CD14-positive monocyte (primary cell): ENCODE results near the gene PGM5. TPM values are rescaled to one million over a fixed set of nuclear protein-coding genes. Genes with fewer than 3 reads are reported as not detected.

ENCODE experiments used
- DNase-seq, 3 donors: peaks; one replicate each; pipeline ENCODE4 v3.0.0-alpha.2; 2011 to 2022
- H2AFZ ChIP-seq: 2 replicates; pipeline ENCODE4 v1.6.0; 2012; ENCODE audit warnings: mild to moderate bottlenecking, low read depth, low read length, inconsistent platforms; ENCODE audit not compliant: insufficient read depth, poor library complexity, severe bottlenecking
- H3K27ac ChIP-seq, 2 donors: 1 replicate in 1 of 2; 2 replicates in 1 of 2; pipeline ENCODE4 v1.5.1; 2012 to 2013; ENCODE audit warnings: low read length in 2 of 2, control low read depth in 1 of 2, inconsistent platforms in 1 of 2, low read depth in 1 of 2, mild to moderate bottlenecking in 1 of 2
- H3K27me3 ChIP-seq, 2 donors: one replicate each; pipeline versions ENCODE4 v1.6.0 to v1.6.1; 2011 to 2013; ENCODE audit warnings: low read length in 2 of 2; ENCODE audit not compliant: control insufficient read depth in 2 of 2, insufficient read depth in 2 of 2
- H3K36me3 ChIP-seq, 2 donors: replicated peaks in 1 of 2; 1 replicate in 1 of 2; 2 replicates in 1 of 2; pipeline versions ENCODE4 v1.5.1 to v1.6.1; 2012 to 2013; ENCODE audit warnings: low read length in 2 of 2, control low read depth in 1 of 2, inconsistent platforms in 1 of 2, mild to moderate bottlenecking in 1 of 2; ENCODE audit not compliant: insufficient read depth in 2 of 2, control insufficient read depth in 1 of 2
- H3K4me1 ChIP-seq, 2 donors: 1 replicate in 1 of 2; 2 replicates in 1 of 2; pipeline versions ENCODE4 v1.5.1 to v1.6.1; 2012 to 2013; ENCODE audit warnings: low read length in 2 of 2, control low read depth in 1 of 2, inconsistent platforms in 1 of 2, mild to moderate bottlenecking in 1 of 2, moderate library complexity in 1 of 2; ENCODE audit not compliant: insufficient read depth in 2 of 2, control insufficient read depth in 1 of 2
- H3K4me2 ChIP-seq: replicated peaks from 2 replicates; pipeline ENCODE3; 2012; ENCODE audit warnings: low read length, moderate library complexity, mild to moderate bottlenecking; ENCODE audit not compliant: poor library complexity, severe bottlenecking; ENCODE audit errors: extremely low read depth
- H3K4me3 ChIP-seq, 3 experiments: fragments of 200-600 bp in 1 of 3; sonication (generic) in 1 of 3; replicated peaks in 1 of 3; 1 replicate in 2 of 3; 2 replicates in 1 of 3; pipeline ENCODE4 v1.5.1; 2011 to 2013; ENCODE audit warnings: low read length in 3 of 3, mild to moderate bottlenecking in 3 of 3, control low read depth in 2 of 3, low read depth in 2 of 3, inconsistent platforms in 1 of 3, moderate library complexity in 1 of 3
- H3K79me2 ChIP-seq: 2 replicates; pipeline ENCODE4 v1.6.0; 2012; ENCODE audit warnings: mild to moderate bottlenecking, control low read depth, inconsistent platforms, low read length, moderate library complexity; ENCODE audit not compliant: insufficient read depth
- H3K9ac ChIP-seq: 2 replicates; pipeline ENCODE4 v1.6.0; 2017; ENCODE audit warnings: low read length, mild to moderate bottlenecking; ENCODE audit not compliant: insufficient read depth, poor library complexity, severe bottlenecking
- H3K9me3 ChIP-seq, 2 donors: replicated peaks in 1 of 2; 1 replicate in 1 of 2; 2 replicates in 1 of 2; pipeline versions ENCODE4 v1.5.1 to v1.6.1; 2012 to 2013; ENCODE audit warnings: low read length in 2 of 2, control low read depth in 1 of 2; ENCODE audit not compliant: control insufficient read depth in 1 of 2, insufficient read depth in 1 of 2
- H4K20me1 ChIP-seq: 2 replicates; pipeline ENCODE4 v1.6.0; 2012; ENCODE audit warnings: mild to moderate bottlenecking, low read length, control low read depth, moderate library complexity; ENCODE audit not compliant: insufficient read depth
- H3K27ac Mint-ChIP-seq, 7 donors: one replicate each; pipeline ENCODE4 v1.8.0; 2020; ENCODE audit warnings: mild to moderate bottlenecking in 7 of 7, mixed read lengths in 7 of 7, moderate library complexity in 6 of 7, inconsistent platforms in 2 of 7
- H3K27me3 Mint-ChIP-seq, 3 donors: one replicate each; pipeline ENCODE4 v1.8.0; 2021 to 2022; ENCODE audit warnings: low read depth in 3 of 3, mild to moderate bottlenecking in 3 of 3, mixed read lengths in 3 of 3, moderate library complexity in 3 of 3, inconsistent platforms in 1 of 3
- H3K36me3 Mint-ChIP-seq, 2 donors: one replicate each; pipeline ENCODE4 v1.8.0; 2020; ENCODE audit warnings: mixed read lengths in 2 of 2, inconsistent platforms in 1 of 2, mild to moderate bottlenecking in 1 of 2
- H3K4me1 Mint-ChIP-seq: one replicate; pipeline ENCODE4 v1.8.0; 2020; ENCODE audit warnings: mild to moderate bottlenecking, mixed read lengths
- H3K4me3 Mint-ChIP-seq, 2 donors: one replicate each; pipeline ENCODE4 v1.8.0; 2020; ENCODE audit warnings: mild to moderate bottlenecking in 2 of 2, mixed read lengths in 2 of 2, moderate library complexity in 1 of 2
- H3K9me3 Mint-ChIP-seq, 7 donors: one replicate each; pipeline ENCODE4 v1.8.0; 2020 to 2022; ENCODE audit warnings: mixed read lengths in 7 of 7, mild to moderate bottlenecking in 6 of 7, moderate library complexity in 6 of 7, inconsistent platforms in 2 of 7
- WGBS: methylation state at CpG from one replicate; pipeline ENCODE4 v1.1.5; 2013; ENCODE audit warnings: missing lambda C conversion rate; ENCODE audit not compliant: insufficient coverage; 5-methylcytosine and 5-hydroxymethylcytosine counted together
- intact Hi-C, 2 donors: fragments of 100-400 bp; cut with micrococcal nuclease; formaldehyde crosslinking; loops; one replicate each; pipeline versions ENCODE4 v1.15.0 to v1.15.1; 2023
- polyA plus RNA-seq, 3 donors: library from polyadenylated mRNA; depleted of rRNA in 1 of 3; unstranded in 2 of 3; stranded (reverse) in 1 of 3; fragments of 300-500 nt in 2 of 3; fragments of >200 nt in 1 of 3; fragmentation: Illumina TruSeq in 2 of 3; gene quantifications; 1 replicate in 2 of 3; 2 replicates in 1 of 3; pipeline ENCODE4 v1.2.3, GENCODE V29; 2012 to 2021
- TF ChIP-seq, protein P1 (sequence below): fragments of 200-600 bp; IDR thresholded peaks from one replicate; pipeline ENCODE4 v1.8.0; 2022; ENCODE audit warnings: antibody characterized with exemption, mild to moderate bottlenecking

Gene PGM5
- polyA plus RNA-seq, 3 donors: 0.35 to 1.2 (median 1.1) TPM

DNA sequence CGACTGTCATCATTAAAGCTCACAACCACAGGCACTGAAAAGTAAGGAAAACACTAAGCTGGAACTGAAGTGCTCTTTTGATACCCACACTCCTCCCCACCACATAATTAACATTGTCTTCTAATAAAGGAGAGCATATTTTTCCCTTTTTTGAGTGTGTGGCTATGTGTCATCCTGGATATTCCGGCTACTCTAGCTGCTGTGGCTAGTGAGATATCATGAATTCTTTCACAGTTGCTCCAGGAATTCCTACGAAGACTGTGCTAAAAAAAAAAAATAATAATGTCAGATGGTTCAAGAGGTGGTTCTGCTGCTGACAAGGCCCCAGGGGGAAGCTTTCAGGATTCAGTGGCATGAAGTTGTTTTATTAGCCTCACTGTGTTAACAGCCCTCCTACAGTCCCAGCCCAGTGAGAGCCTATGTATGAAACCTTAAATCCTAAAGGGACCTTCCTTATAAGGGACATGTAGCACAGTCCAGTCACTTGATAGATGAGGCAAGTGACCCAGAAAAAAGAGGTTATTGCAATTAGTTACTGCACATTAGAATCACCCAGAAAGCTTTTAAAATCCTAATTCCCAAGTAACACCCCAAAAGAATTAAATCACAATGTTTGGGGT is 137.7 kb downstream of the PGM5 start:
- H3K27ac ChIP-seq: no peak overlapping the region
- no peaks in the 10 kb centered on the region for H3K4me1 ChIP-seq
- no peak overlapping the region for H3K4me3 ChIP-seq
- no peak overlapping the region for H3K27ac Mint-ChIP-seq
- no peaks in the 10 kb centered on the region for H4K20me1 ChIP-seq
- DNase-seq: no peak
- no peak overlapping the region for H3K4me2 ChIP-seq
- TF ChIP-seq, protein P1, sequence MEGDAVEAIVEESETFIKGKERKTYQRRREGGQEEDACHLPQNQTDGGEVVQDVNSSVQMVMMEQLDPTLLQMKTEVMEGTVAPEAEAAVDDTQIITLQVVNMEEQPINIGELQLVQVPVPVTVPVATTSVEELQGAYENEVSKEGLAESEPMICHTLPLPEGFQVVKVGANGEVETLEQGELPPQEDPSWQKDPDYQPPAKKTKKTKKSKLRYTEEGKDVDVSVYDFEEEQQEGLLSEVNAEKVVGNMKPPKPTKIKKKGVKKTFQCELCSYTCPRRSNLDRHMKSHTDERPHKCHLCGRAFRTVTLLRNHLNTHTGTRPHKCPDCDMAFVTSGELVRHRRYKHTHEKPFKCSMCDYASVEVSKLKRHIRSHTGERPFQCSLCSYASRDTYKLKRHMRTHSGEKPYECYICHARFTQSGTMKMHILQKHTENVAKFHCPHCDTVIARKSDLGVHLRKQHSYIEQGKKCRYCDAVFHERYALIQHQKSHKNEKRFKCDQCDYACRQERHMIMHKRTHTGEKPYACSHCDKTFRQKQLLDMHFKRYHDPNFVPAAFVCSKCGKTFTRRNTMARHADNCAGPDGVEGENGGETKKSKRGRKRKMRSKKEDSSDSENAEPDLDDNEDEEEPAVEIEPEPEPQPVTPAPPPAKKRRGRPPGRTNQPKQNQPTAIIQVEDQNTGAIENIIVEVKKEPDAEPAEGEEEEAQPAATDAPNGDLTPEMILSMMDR: no peak
- no peak overlapping the region for H2AFZ ChIP-seq
- H3K79me2 ChIP-seq: no peaks in the 10 kb centered on the region
- H3K9ac ChIP-seq: no peak overlapping the region
- H3K4me3 Mint-ChIP-seq: no peak overlapping the region
- no CpG with 5 or more reads among the region's 3 CpGs for WGBS
- H3K27me3 Mint-ChIP-seq: peaks cover 0 to 7% (median 2%) of the 10 kb centered on the region in 3 donors
- H3K4me1 Mint-ChIP-seq: no peaks in the 10 kb centered on the region
- no peaks in the 10 kb centered on the region for H3K36me3 ChIP-seq
- no peaks in the 10 kb centered on the region for H3K36me3 Mint-ChIP-seq
- no peaks in the 10 kb centered on the region for H3K9me3 Mint-ChIP-seq
- no peaks in the 10 kb centered on the region for H3K27me3 ChIP-seq
- intact Hi-C loops: no loop called here
- no peaks in the 10 kb centered on the region for H3K9me3 ChIP-seq

DNA sequence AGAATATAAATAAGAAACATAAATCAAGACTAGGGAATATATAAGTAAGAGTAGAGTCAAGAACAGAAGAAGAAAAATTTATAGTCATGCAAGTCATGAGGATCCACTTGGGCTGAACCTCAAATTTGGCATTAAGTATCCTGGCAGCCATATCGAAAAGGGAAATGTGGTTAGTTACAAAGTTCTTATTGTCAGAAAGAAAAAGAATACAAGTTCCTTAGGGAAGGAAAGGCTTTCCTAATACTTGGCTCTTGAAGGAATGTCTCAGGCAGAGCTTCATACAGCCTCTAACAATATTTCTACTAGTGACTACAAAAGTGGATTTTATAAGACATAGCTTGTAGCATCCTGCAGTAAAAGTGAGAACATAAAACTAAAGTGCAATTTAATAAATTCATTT is 138.8 kb downstream of the PGM5 start:
- no peak overlapping the region for H2AFZ ChIP-seq
- H3K9ac ChIP-seq: no peak overlapping the region
- H3K36me3 ChIP-seq: no peaks in the 10 kb centered on the region
- no peaks in the 10 kb centered on the region for H3K9me3 ChIP-seq
- H3K27ac ChIP-seq: no peak overlapping the region
- Mint-ChIP-seq H3K4me1 (no peaks in the 10 kb centered on the region), H3K4me3 (no peak overlapping the region), H3K36me3 (no peaks in the 10 kb centered on the region), H3K27ac (no peak overlapping the region), H3K9me3 (no peaks in the 10 kb centered on the region), H3K27me3 (peaks cover 0 to 4% (median 2%) of the 10 kb centered on the region in 3 donors)
- no peak overlapping the region for H3K4me3 ChIP-seq
- TF ChIP-seq, protein P1: no peak
- intact Hi-C loops: no loop called here
- H3K4me1 ChIP-seq: no peaks in the 10 kb centered on the region
- DNase-seq: no peak
- no peaks in the 10 kb centered on the region for H3K27me3 ChIP-seq
- H4K20me1 ChIP-seq: no peaks in the 10 kb centered on the region
- 40% methylated on average over 1 of the region's 1 CpG for WGBS
- H3K79me2 ChIP-seq: no peaks in the 10 kb centered on the region
- no peak overlapping the region for H3K4me2 ChIP-seq
